Adrenal gland (tissue), 12 donors: ENCODE measurements around the gene IDH1. TPM values are rescaled to one million over a fixed set of nuclear protein-coding genes. Genes with fewer than 3 reads are reported as not detected.

ENCODE experiments used
- DNase-seq, 7 donors: peaks; one replicate each; pipeline ENCODE4 v3.0.0-alpha.2; 2019 to 2020
- H3K27ac ChIP-seq, 5 donors: fragments of 200-600 bp; sonication (generic) in 4 of 5; 1 replicate in 3 of 5; 2 replicates in 2 of 5; pipeline versions ENCODE4 v1.5.1 to v1.8.0; 2016 to 2020; ENCODE audit warnings: mild to moderate bottlenecking in 1 of 5
- H3K27me3 ChIP-seq: fragments of 200-600 bp; 2 replicates; pipeline ENCODE4 v1.8.0; 2021
- H3K36me3 ChIP-seq, 2 donors: fragments of 200-600 bp; replicated peaks in 1 of 2; 1 replicate in 1 of 2; 2 replicates in 1 of 2; pipeline versions ENCODE4 v1.5.1 to v1.8.0; 2018 to 2022
- H3K4me1 ChIP-seq, 2 donors: fragments of 200-600 bp; replicated peaks in 1 of 2; 1 replicate in 1 of 2; 2 replicates in 1 of 2; pipeline versions ENCODE4 v1.5.1 to v1.8.0; 2018 to 2021
- H3K4me3 ChIP-seq, 4 donors: fragments of 200-600 bp; sonication (generic) in 3 of 4; one replicate each; pipeline ENCODE4 v1.5.1; 2016 to 2018
- H3K9me3 ChIP-seq, 3 donors: fragments of 200-600 bp; sonication (generic) in 1 of 3; replicated peaks in 1 of 3; 1 replicate in 2 of 3; 2 replicates in 1 of 3; pipeline versions ENCODE4 v1.5.1 to v1.8.0; 2016 to 2021
- CTCF ChIP-seq, 6 experiments: fragments of 450-650 bp in 4 of 6; fragments of 200-600 bp in 2 of 6; sonication (generic) in 1 of 6; IDR thresholded peaks; 1 replicate in 5 of 6; 2 replicates in 1 of 6; pipeline versions ENCODE4 v1.5.1 to v1.8.0; 2016 to 2021; ENCODE audit warnings: antibody characterized with exemption in 6 of 6, mild to moderate bottlenecking in 2 of 6, moderate library complexity in 1 of 6
- POLR2A ChIP-seq, 2 donors: fragments of 450-650 bp; IDR thresholded peaks; one replicate each; pipeline ENCODE4 v1.6.1; 2017; ENCODE audit warnings: antibody characterized with exemption in 2 of 2, mild to moderate bottlenecking in 2 of 2, moderate library complexity in 1 of 2
- WGBS, 4 donors: extraction: QIAGEN DNeasy Blood & Tissue Kit in 2 of 4; methylation state at CpG; one replicate each; pipeline versions ENCODE4 v1.1.5 to v1.1.7; 2013 to 2017; 5-methylcytosine and 5-hydroxymethylcytosine counted together
- intact Hi-C, 2 donors: fragments of 100-400 bp; cut with DNase I; formaldehyde crosslinking; loops; one replicate each; pipeline versions ENCODE4 v1.14.1 to v1.15.0; 2022 to 2023
- polyA plus RNA-seq, 3 donors: library from polyadenylated mRNA; stranded (reverse); fragments of 200-250 nt in 2 of 3; fragments of 350-450 nt in 1 of 3; fragmentation: Illumina TruSeq in 1 of 3; extraction: RNeasy Lipid Tissue Mini Kit (QIAGEN cat#74804) in 1 of 3; gene quantifications; one replicate each; pipeline ENCODE4 v1.2.3, GENCODE V29; 2013 to 2014
- total RNA-seq, 9 donors: library from RNA; depleted of rRNA in 4 of 9; stranded (reverse); fragments of >200 nt in 4 of 9; fragments of 120-200 nt in 1 of 9; fragmentation: NEBNext Ultra II Directional in 1 of 9; extraction: Animal tissue kit (Norgen Biotek cat#: 25700) in 1 of 9; gene quantifications; one replicate each; pipeline versions ENCODE4 v1.1.0 to v1.2.4, GENCODE V29; 2013 to 2023
- donor health status: healthy with polysubstance abuse.
- donor health status: Bipolar disorder and iron deficiency.
- donor health status: DM: yes; HTN: yes; CAD: no.
- donor health status: DM: no; HTN: no; CAD: no.
- donor health status: DM: no; HTN: no; CAD: no.
- donor health status: DM: yes; HTN: yes; CAD: no.

IDH1 gene
- total and polyA plus RNA-seq, 12 donors: 82.8 to 937 (median 488) TPM

DNA sequence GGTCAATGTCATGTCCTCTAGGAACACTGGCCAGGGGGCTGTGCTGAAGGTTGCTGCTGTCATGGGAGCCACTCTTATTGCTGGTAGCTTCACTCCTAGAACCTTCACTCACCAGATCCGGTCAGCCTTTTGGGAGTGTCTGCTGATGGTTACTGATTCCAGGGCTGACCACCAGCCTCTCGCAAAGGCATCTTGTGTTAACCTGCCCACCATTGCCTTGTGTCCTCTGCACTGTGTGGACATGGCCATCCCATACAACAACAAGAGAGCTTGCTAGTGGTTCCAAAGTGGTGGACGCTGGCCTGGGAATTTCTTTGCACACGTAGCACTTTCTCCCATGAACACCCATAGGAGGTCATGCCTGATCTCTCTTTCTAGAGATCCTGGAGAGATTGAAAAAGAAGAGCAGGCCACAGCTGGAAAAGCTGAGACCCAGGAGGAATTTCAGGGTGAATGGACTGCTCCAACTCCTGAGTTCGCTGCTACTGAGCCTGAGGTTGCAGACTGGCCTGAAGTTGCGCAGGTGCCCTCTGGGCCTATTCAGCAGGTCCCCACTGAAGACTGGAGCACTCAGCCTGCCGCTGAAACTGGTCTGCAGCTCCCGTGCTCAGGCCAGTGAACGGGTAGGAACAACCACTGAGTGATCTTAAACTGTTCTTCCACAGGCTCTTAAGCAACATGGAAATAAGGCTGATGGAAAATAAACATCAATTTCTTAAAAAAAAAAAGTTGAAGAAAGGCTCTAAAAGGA is 46.4 kb downstream of the IDH1 start:
- no peak for DNase-seq
- Histone ChIP-seq H3K27ac (no peak overlapping the region), H3K27me3 (no peaks in the 10 kb centered on the region), H3K4me1 (no peaks in the 10 kb centered on the region), H3K9me3 (no peaks in the 10 kb centered on the region), H3K4me3 (no peak overlapping the region), H3K36me3 (no peaks in the 10 kb centered on the region)
- 87 to 94% (median 90%) methylated on average over 5 to 9 of the region's 9 CpGs for WGBS, 4 donors
- intact Hi-C loops: no loop called here
- TF ChIP-seq CTCF (IDR thresholded peaks at IDR 0.05) (no peak), POLR2A (IDR thresholded peaks at IDR 0.05) (no peak)

DNA sequence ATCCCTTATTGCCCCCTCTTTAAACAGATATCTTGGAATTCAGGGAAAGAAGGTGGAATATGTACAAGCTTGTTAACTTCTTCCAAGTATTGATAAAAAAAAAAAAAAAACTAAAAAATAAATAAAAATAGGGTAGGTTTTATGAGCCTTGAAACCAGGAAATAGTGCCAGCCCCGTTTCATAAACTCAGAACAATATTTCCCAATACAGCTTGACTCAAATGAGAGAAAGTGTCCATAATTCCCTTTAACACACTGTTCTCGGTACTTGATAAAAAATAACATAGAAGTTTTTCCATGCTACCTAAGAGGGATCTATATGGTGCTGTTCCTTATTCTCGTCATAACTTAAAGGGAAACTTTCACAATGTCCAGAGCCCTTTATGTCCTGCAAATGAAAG is 47.1 kb downstream of the IDH1 start:
- intact Hi-C loops: no loop called here
- no peaks in the 10 kb centered on the region for H3K36me3 ChIP-seq
- no peak for DNase-seq
- no peaks in the 10 kb centered on the region for H3K27me3 ChIP-seq
- no peak overlapping the region for H3K4me3 ChIP-seq
- no peaks in the 10 kb centered on the region for H3K9me3 ChIP-seq
- TF ChIP-seq POLR2A (IDR thresholded peaks at IDR 0.05) (no peak), CTCF (IDR thresholded peaks at IDR 0.05) (no peak)
- no peaks in the 10 kb centered on the region for H3K4me1 ChIP-seq
- 53 to 65% (median 61%) methylated on average over 3 of the region's 3 CpGs for WGBS, 4 donors
- no peak overlapping the region for H3K27ac ChIP-seq

DNA sequence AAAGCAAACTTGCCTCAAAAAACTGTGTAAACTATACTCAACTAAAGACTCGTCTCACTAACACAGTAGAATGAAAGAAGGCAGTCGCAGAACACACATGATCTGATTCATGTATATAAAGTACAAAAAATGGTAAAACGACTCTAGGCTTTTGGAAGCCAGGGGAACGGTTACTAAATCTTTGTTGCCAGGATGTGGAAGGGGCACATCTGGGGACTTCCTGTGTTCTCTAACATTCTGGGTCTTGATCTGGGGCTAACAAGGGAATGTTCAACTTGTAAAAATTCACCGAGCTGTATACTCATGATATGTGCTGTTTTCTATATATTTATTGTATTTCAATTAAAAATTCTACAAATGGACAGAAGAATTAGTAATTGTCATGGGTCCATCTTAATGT is 50.7 kb downstream of the IDH1 start:
- 61 to 63% (median 62%) methylated on average over 5 of the region's 5 CpGs for WGBS, 4 donors
- TF ChIP-seq POLR2A (IDR thresholded peaks at IDR 0.05): no peak
- TF ChIP-seq CTCF (IDR thresholded peaks at IDR 0.05): no peak
- Histone ChIP-seq H3K4me3 (no peak overlapping the region), H3K27ac (no peak overlapping the region), H3K27me3 (no peaks in the 10 kb centered on the region), H3K9me3 (no peaks in the 10 kb centered on the region), H3K36me3 (no peaks in the 10 kb centered on the region), H3K4me1 (no peaks in the 10 kb centered on the region)
- DNase-seq: no peak
- intact Hi-C loops: no loop called here

DNA sequence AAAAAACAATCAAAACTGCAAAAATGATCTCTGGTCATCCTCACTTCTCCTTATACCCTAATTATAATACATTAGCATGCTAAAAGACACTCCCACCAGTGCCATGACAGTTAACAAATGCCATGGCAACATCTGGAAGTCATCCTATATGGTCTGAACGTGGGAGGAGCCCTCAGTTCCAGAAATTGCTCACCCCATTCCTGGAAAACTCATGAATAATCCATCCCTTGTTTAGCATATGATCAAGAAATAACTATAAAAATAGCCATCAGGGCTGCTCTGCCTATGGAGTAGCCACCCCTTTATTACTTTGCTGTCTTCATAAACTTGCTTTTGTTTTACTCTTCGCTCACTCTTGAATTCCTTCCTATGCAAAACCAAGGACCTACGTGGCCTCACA is 59.3 kb downstream of the IDH1 start:
- Histone ChIP-seq H3K4me1 (no peaks in the 10 kb centered on the region), H3K9me3 (no peaks in the 10 kb centered on the region), H3K4me3 (no peak overlapping the region), H3K27ac (no peak overlapping the region), H3K27me3 (no peaks in the 10 kb centered on the region), H3K36me3 (no peaks in the 10 kb centered on the region)
- TF ChIP-seq POLR2A (IDR thresholded peaks at IDR 0.05): no peak
- no peak for TF ChIP-seq CTCF (IDR thresholded peaks at IDR 0.05)
- no peak for DNase-seq
- WGBS, 4 donors: 88 to 94% (median 91%) methylated on average over 3 of the region's 3 CpGs
- intact Hi-C loops: no loop called here
